ENCODE data around the gene SNUPN.

DNA sequence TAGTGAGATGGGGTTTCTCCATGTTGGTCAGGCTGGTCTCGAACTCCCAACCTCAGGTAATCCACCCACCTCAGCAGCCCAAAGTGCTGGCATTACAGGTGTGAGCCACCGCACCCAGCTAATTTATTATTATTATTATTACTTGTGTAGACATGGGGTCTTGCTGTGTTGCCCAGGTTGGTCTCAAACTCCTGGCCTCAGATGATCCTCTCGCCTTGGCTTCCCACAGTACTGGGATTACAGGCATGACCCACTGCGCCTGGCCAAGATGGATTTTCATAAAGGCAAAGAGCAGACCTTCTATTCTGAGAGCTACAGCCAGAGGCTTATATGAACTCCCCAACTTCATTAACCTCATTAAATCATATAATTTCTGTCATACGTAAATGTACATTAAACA, 63.6 kb downstream of the SNUPN start:
- TF ChIP-seq RAD21 (IDR thresholded peaks at IDR 0.05; ENCODE audit: low read length) = no peak
- TF ChIP-seq, protein P1, sequence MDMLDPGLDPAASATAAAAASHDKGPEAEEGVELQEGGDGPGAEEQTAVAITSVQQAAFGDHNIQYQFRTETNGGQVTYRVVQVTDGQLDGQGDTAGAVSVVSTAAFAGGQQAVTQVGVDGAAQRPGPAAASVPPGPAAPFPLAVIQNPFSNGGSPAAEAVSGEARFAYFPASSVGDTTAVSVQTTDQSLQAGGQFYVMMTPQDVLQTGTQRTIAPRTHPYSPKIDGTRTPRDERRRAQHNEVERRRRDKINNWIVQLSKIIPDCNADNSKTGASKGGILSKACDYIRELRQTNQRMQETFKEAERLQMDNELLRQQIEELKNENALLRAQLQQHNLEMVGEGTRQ (IDR thresholded peaks at IDR 0.05; ENCODE audit: low read depth, low read length) = no peak
